CD4-positive, alpha-beta T cell treated with Interleukin-12 subunit alpha and Interleukin-12 subunit beta, for 1 hour (primary cell): ENCODE results near the gene LMBRD2.
A peak's percentile ranks its signal among the peaks of the same experiment; 100 is the strongest.
"Not testable (repeated sequence)": the region's sequence is repeated elsewhere in the genome, so short reads cannot be mapped to it uniquely, and the experiment has no call there.

Experiments used
- DNase-seq: peaks from one replicate; pipeline ENCODE4 v3.0.0-alpha.2; 2020

Gene LMBRD2

DNA sequence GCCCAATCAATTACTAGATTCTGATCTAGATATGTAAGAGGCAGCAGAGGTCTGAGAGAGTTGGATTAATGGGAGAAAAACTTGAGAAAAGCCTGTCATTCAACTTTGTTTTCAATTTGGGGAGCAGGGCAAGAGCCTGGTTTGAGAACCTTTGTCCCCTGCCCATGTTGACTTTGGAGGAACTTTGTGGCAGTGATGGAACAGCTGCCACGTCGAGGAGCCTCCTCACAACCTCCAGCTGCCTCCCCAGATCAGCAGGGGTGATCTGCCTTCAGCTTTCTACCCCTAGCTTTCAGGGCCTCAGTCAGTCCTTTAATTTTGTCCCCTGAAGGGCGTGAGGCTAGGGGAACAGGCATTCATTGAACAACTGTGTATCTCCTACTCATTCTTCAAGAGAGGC, 8.9 kb upstream of the LMBRD2 start:
- DNase-seq, result no peak

DNA sequence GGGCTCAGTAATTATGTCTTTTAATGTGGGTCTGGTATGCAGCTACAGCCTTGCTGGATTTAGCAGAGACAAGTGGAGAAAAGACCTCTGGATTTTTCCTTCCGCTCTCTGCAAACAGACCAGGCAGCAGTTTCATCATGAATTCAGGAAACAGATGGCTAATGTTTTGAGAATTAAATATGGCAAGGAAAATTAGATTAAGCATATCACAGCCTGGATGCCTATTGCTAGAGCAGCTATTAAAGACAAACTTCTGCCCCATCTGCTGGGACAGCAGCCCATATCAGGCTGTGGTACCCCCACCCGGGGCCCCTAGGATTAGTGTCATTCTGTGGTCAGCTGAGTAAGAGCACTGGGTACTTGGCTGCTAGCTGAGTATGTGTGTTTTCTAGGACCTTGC, 6.5 kb upstream of the LMBRD2 start:
- DNase-seq, result no peak

DNA sequence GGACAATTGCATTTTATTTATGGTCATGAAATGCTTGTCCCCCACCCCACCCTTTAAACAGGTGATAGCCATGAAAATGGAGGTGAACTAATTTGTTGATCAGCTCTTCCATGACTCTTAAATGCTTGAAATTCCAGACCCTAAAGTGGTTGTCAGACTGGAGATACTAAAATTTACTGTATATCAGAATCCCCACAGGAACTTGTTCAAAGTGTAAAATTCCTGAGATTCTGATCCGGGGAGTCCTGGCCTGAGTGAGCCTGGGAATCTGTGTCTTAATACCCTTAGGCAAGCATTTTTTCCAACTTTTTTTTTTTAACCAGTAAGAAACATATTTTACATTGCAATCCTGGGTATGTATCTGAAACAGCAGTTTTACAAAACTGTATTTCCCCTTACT, 4.9 kb upstream of the LMBRD2 start:
- DNase-seq, result no peak

DNA sequence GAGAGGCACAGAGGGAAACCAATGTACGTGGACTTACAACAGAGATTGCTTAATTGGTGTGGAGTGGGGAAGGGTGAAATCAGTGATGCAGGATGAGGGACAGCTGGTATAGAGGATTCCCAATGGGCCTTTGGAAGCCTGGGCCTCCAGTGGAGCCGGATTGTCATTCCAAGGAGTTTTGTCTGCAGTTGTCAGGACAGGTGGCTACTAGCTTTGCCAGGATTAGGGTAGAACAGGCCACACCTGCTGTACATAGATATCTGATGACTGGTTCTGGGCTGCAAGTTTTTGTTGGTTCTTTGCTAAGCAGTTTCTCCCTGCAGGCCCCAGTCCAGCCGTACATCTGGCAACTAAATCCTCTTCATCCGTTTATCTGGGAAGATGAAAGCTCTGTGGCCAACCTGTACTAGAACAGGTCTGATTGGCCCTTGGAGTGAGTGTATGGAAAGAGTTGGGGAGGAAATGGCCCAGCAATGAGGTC, 4.5 kb upstream of the LMBRD2 start:
- no peak for DNase-seq

DNA sequence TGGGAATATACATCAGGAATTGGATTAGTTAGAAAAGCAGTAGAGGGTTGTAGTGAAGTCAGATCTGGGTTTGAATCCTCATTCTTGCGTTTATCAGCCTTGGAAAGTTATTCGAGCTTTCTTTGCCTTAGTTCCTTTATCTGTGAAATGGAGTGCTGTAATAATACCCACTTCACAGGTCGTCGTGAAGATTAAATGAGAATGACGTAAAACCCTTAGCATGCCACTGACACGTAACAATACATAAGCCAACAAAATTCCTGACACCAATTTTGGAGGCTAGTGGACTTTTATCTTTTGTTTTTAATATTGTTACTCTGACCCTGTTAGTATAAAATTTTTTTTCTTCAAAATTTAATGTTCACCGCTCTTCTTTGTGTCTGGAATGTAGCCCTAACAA, 3.6 kb upstream of the LMBRD2 start:
- DNase-seq, result no peak

DNA sequence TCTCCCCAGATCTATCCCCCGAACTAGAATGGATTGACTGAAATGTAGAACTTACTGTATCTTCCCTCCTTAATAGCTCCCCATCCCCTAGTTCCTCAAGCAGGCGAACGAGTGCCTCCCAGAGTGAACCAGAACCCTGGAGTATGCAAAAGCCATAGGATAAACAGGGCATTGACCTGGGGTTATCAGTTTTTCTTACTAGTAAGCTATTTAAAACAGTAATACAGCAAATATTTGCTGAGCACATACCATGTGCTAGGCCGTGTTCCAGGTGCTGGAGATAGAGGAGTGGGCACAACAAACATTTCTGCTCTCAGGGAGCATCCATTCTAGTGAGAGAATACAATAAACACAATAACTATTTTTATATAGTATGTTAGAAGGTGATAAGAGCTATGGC, 2.0 kb upstream of the LMBRD2 start:
- DNase-seq, result no peak

DNA sequence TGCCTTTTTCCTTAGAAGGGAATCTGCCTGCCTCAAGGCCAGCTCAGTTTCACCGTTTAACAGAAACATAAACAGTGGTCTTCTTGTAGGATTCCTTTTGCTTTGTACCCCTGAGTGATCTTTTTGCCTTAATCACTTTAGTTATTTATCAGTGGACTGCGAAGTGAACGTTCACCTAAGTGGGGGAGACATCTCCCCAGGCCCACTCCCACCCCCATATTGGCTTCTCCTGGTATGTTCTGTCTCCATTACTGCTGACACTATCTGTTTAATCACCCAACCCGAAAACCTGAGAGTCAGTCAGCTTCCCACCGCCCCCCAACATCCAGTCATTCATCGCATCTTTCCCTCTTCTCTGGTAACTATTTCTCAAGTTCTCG, 1.6 kb upstream of the LMBRD2 start:
- no peak for DNase-seq

DNA sequence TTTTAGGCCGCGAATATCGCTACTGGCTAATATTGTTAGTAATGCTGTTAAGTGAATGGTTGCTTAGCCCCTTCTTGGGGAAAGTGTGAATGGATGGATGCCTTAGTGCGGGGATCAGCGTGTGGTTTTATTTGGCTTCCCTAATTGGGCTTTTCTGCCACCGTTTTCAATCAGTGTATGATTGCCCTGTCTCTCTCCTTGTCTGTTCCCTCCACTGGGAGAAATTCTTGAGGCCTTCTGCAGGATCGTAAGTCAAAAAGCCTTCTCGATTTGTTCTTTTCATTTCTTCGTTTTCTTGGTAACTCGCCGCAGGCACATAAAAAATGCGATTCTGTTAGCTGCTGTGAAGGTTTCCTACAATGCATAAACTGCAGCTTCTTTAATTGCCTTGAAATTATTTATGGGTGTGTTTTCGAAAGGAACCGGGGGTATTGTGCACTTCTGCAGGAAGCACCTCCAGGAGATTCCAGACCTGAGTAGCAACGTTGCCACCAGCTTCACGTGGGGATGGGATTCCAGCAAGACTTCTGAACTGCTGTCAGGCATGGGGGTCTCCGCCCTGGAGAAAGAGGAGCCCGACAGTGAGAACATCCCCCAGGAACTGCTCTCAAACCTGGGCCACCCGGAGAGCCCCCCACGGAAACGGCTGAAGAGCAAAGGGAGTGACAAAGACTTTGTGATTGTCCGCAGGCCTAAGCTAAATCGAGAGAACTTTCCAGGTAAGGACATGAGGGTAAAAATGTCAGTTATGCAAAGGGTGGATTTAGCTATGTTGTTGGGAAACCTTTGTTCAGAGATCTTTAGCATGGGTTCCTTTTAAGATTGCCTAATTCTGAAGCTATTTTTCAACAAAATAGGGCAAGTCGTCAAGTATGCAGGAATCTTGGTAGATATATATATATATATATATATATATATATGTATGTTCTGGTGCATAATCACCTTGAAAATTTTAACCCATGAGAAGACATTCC, 924 bp upstream of the LMBRD2 start:
- DNase-seq, result no peak

DNA sequence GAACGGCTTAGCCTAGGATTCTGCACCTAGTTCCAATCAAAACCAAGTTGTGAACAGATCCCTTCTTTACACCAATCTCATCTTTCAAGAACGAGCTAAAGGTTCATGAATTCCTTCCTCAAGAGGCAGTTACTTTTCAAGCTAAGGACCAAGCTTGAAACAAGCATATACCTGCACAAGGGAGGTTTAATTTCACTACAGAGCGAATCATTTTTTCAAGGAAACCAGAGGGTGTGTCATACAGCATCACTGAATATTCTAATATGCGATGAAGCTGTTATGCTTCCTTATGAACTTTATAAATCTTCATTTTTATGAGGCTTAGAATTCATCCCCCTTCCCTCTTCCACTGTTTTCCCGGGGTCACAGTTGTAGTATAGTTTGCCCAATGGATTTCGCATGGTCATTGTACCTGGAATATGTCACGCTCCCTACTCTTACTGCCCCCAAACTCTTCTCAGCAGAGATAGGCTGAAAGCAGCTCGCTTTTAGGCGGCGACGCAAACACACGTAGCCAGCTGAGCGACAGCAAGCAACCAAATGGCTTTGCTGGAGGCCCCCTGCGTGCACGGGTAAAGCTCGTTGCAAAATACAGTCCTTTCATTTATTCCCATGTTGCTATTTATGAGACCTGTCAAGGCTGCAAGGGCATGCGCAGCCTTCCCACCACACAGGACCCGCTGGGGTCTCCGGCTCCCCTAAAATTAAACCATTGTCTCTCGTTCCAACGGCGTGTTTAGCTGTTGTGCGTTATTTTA, 832 bp downstream of the LMBRD2 start:
- peak; percentile 23 for DNase-seq

DNA sequence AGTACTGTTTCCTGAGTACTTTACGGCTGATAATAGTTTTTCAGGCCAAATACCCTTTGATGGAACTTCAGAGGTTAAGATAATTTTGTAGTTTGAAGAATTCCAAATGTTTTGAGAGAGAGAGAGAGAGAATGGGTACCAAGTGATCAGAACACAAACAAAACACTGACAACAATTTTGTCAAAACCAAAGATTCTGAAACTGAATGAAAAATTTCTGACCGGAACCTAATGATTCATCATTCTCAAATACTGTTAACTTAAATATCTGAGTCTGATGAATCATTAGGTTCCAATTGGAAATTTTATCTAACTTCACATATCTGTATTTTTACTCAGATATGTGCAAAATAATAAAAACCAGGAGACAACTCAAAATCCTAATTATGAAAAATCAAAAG, 4.0 kb downstream of the LMBRD2 start:
- no peak for DNase-seq

DNA sequence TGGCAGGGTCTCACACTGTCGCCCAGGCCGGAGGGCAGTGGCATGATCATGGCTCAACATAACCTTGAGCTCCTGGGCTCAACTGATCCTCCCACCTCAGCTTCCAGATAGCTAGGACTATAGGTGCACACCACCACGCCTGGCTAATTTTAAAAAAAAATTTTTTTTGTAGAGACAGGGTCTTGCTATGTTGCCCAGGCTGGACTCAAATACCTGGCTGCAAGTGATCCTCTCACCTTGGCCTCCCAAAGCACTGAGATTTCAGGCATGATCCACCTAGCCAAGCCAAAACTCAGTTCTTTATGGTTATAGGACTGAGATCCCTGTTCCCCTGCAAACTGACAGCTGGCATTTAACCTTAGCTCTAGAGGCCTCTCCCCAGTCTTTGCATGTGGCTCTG, 5.3 kb downstream of the LMBRD2 start:
- no peak for DNase-seq

DNA sequence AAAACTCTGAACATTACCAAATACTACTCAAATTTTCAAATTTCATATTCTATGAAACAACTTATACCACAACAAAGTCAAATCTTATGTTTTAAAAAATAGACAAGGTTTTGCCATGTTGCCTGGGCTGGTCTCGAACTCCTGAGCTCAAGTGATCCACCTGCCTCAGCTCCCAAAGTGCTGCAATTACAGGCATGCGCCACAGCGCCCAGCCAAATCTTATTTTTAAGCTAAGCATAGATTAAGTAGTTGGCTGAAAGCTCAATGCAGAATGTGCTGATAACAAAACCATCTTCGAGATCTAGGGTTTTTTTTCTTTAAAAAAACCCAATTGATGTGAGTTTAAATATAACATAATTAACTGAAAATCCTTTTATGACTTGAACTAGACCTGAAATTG, 6.4 kb downstream of the LMBRD2 start:
- DNase-seq, result no peak

DNA sequence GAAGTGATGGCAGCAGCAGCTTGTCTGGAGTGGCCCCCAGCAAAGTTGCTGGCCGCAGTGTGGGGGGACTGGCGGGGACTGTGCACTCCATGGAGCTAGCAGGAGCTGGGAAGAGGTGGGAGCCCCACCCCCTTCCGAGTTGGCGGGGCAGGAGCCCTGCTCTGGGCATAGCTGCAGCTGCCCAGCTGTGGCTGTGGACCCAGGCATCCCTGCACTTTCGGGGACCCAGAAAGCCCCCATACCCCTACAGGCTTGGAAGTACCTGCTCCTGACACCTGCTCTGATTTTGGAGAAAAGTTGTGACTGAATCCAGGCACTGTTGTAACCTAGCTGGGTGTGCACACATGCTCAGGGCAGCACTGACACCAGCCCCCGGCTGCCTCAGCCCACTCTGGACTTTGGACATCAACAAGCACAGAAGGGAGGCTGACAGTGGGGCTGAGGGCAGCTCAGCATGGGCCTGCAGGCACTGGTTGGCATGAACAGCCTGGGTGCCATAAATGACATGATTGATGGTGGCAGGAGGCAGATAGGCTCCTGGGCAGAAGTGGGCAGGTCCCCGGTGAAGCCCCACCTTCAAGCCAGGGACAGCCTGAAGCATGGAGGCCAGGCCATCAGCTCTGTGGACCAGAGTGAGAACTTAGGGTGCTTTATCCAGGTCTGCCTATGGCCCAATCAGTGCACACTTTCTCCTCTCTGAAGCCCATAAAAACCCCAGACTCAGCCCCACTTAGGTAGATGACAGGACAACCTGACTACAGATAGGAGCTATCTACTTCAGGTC, 12.6 kb downstream of the LMBRD2 start:
- DNase-seq, result no peak

DNA sequence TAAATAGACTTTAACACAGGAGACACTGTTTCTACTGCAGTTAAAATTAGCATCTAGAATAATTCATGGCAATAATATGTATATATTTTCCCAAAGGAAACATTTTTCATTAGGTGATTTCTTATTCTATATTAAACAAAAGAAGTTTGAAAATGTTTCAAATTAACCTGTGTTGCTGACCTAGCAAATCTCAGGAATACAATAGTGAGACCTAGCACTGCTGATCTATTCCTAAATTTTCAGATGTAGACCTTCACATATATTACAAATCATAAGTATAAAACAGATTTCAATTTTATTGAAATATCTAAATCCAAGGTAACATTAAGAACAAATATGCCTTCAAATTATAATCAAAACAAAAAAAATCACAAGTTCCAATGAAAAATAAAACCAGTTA, 15.1 kb downstream of the LMBRD2 start:
- DNase-seq, result no peak

DNA sequence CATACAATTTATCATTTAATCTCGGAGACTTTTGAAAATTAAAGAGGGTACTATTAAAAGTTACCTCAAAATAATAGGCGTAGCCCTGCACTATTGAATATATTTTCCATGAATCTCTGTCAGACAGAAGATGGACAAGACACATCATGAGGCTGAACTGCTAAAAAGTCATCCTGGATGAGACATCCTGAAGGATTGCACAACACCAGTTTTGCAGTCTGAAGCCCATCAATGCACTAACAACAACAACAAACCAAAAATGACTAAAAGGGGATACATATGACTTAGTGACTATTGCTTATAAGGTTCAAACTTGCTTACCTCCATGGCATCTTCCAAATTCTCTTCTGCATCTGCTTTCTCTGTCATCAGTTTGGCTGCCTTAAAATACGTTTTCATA, 15.7 kb downstream of the LMBRD2 start:
- DNase-seq, result no peak

DNA sequence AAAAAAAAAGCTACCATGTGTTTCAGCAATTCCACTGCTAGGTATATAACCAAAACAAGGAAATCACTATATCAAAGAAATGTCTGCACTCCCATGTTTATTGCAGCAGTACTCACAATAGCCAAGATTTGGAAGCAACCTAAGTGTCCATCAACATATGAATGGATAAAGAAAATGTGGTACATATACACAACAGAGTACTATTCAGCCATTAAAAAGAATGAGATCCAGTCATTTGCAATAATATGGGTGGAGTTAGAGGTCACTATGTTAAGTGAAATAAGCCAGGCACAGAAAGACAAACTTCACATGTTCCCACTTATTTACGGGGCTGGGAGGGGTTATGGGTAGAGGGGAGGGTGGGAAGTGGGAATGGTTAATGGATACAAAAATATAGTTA, 18.7 kb downstream of the LMBRD2 start:
- not testable (repeated sequence) for DNase-seq

DNA sequence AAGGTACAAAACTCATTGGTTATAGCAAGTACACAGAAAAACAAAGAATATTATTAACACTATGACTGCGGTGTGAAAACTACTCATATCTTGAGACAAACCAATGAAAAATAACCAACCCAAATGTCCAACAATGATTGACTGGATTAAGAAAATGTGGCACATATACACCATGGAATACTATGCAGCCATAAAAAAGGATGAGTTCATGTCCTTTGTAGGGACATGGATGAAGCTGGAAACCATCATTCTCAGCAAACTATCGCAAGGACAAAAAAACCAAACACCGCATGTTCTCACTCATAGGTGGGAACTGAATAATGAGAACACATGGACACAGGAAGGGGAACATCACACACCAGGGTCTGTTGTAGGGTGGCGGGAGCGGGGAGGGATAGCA, 22.0 kb downstream of the LMBRD2 start:
- DNase-seq, result not testable (repeated sequence)

DNA sequence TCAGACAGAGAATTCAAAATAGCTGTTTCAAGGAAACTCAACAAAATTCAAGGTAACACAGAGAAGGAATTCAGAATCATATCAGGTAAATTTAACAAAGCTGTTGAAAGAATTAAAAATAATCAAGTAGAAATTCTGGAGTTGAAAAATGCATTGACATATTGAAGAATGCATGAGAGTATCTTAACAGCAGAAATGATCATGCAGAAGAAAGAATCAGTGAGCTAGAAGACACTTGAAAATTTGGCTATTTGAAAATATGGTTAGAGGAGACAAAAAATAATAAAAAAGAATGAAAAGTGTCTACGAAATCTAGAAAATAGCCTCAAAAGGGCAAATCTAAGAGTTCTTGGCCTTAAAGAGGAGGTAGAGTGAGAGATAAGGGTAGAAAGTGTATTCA, 22.9 kb downstream of the LMBRD2 start:
- no peak for DNase-seq

DNA sequence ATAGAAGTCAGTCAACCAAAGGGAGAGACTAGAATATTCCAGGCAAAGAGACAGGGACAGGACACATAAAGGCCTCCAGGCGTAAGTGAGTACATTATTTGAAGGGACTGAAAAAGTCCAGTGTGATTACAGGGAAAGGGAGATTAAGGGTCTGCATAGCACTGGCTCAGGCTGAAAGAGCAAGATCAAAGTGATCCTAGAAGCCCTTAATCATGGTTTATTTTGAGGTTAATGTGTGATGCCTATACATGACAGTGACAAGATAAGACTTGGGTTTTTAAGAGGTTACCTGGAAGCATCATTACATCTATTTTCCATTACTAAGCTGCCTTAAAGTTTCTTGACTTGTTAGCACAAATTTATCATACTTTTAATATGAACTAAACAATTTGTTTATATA, 25.8 kb downstream of the LMBRD2 start:
- DNase-seq, result no peak

DNA sequence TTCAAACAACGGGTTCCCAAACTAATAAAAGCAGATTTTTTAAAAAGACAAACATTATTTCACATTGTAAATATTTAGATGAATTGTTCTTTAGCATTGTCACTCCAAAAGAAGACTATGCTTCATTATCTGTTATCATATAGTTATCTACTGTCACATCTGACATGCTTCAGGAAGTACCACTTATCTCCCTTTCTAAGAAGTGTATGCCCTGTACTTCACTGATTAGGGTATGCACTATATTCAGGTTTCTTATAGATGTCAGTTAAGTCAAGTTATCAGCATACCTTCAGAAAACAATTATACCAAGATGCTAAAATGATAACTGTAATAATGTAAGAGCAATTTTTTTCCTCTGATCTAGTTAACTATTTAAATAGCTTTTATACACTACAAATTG, 40.4 kb downstream of the LMBRD2 start:
- DNase-seq, result no peak

DNA sequence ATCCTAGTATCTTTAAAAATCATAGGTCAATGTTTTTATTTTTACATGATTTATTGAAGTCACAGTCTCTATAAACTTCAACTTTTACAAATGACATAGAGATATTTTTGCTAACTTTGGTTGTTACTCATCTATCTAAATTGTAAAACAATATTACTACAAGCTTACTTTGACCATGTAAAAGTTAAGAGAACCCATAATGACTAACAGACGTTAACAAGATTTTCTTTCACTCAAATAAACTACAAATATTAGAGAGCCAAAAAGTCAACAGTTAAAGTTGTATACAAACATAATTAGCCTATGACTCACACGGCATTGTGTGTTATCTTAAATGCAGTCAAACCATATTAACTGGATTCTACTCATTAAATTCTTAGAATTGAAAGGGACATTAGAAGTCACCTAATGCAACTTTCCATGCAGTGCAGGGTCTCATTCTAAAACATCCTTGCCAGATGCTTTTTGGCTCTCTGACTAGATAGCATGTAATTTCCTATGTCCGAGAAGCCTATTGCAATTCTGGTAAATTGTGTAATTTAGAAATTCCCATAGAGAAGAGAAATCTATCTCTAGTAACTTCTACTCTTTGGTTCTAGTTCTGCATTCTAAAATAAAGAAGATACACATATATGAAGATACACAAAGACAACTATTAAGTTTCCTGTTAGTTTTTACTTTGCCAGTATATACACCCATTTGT, 42.8 kb downstream of the LMBRD2 start:
- no peak for DNase-seq

DNA sequence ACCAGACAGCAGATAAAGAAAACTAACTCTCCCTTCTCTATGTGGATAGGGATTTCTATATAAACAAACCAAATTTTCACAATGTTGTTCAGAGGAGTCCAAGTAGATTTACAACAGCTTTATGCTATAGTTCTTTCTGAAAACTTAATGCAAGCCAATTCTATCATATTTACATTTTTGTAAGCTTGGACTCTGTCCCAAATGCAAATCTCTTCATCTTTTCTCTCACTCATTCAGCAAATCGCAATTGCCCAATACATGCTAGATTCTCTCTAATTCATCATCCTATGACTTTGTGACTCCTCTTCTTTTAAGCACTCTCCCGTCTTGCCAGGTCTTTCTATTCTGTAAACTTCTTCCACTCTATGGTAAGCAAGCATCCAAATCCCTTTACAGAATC, 45.9 kb downstream of the LMBRD2 start:
- DNase-seq, result no peak

DNA sequence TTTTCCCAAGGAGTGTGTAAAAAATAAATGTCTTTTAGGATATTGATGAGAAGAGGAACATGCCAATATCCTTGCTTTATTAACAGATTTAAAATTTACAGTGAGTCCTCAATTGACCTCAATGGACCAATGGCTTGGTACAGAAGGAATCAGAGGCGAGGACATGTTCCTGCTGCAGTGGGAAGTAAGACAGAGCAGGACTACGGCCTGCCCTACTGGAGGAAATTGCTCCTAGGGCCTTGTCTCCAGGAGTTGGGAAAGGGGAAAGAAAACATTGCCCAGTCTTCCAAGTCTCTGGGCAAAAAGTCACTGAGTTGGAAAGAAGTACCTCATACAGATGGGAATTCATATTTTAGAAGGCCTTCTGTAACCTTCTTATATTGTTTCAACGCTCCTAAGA, 51.9 kb downstream of the LMBRD2 start:
- no peak for DNase-seq
